GM18907 (cell line): Measurements from ENCODE around the gene C1QL2.

Experiments used
- ATAC-seq: cut with Tn5 transposase; IDR thresholded peaks from one replicate; pipeline ENCODE4 v1.9.1; 2021; ENCODE audit warnings: mild to moderate bottlenecking, moderate library complexity; ENCODE audit not compliant: unreplicated experiment

The C1QL2 gene

DNA sequence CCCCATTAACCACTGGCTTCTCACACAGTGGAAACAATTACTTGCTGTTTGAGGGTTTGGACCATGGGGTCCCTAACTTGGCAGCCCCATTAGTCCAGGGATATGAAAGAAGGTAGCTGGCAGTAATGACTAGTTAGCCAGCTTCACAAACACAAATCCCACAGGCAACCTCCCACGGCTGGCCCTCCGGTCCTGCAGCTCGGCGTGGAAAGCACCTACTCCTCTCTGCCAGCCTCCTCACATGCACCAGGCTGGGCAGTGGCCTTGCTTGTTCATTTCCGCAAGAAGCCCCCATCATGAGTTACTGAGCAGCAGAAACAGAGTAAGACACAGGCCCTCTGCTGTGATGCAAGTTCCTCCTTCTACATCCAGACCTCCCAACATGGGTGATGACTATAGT, 13.7 kb downstream of the C1QL2 start:
- ATAC-seq, result no peak

DNA sequence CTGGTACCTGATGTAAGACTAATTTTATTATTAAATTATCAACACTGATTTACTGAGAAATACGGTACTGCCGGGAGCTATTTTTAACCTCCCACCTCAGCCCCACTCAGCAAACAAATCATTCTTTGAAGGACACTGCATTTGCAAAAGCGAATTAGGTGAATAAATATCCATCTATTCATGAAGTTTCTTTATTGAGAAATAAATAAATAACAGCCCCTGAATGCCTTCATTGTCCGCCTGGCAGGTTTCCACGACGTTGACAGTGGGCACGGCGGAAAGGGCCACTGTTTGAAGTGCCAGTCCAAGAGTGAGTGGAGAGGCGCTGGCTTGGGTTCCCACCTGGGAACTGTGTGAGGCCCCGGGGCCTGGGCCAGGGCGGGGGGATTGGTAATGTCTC, 15.7 kb downstream of the C1QL2 start:
- ATAC-seq, result no peak

GRCh38 chr2:119137502-119137901, 21.0 kb downstream of the C1QL2 start:
- ATAC-seq, result no peak

GRCh38 chr2:119136872-119137271, 21.7 kb downstream of the C1QL2 start:
- no peak for ATAC-seq

DNA sequence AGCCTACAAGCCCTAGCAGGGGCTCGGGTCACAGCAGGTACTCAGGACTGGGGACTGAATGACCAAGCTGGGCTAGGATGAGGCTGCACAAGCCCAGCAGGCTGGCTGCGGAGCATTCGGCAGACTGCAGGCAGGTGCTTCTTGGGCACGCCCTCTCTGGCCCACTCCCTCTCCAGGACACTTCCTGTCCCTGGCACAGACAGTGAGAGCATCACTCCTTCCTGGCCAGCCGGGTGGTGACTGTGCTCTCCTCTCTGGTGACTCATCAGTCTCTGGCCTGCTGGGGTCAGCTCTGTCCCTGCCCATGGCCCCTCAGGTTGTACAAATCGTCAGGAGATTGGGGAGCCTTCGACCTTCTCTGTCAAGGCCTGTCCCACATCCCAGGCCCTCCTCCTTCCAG, 22.5 kb downstream of the C1QL2 start:
- ATAC-seq, result no peak

DNA sequence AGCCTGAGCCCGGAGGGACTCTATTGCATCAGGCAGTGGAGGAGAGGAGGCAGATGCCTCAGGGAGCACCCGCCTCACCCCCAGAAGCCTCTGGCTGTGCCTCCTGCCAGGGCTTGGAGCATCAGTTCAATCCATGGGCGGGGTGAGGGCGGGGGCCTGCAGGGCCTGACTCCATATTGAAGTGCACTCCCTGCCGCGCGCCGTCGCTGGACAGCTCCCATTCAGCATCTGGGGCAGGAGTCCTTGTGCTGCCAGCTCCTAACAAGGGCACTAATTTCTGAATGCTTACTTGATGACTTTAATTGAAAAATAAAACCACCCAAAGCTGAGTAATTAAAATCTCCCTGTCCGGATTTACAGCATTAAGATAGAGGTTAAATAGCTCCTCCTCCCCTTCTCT, 23.8 kb downstream of the C1QL2 start:
- no peak for ATAC-seq

DNA sequence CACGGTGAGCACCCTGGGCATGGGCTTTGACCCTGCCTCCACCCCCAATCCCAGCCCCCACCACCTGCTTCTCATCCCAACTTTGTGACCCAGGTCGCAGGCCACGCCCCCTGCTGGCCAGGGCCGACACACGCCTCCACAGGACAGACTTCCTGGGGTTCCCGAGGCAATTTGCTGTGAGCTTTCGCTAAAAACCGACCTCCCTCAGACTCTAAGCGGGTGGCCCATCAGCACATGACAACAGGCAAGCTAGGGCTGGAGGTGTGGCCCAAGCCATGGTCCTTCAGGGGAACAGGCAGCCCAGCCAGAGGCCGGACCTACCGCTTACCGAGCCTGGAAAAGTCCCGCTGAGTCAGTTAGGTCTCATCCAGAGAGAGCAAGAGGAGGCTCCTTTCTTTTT, 31.9 kb downstream of the C1QL2 start:
- no peak for ATAC-seq

DNA sequence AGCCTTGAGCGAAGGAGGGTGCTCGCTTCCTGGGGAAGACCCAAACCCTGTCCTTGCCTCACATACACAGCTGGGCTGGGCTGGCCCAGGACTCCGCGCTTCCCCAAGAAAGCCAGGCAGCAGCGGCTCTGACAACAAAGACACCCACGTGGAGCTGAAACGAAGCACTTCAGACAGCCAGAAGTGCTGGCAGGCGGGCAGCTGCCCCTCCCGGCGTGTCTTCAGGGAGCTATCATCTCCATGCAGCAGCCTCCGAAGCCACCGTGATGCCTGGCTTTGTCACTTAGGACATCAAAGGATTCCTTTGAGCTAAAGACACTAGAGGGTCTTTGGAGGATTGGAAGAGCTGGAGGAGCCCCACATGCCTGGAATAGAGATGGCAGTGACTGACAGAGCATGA, 35.2 kb downstream of the C1QL2 start:
- ATAC-seq, result no peak

DNA sequence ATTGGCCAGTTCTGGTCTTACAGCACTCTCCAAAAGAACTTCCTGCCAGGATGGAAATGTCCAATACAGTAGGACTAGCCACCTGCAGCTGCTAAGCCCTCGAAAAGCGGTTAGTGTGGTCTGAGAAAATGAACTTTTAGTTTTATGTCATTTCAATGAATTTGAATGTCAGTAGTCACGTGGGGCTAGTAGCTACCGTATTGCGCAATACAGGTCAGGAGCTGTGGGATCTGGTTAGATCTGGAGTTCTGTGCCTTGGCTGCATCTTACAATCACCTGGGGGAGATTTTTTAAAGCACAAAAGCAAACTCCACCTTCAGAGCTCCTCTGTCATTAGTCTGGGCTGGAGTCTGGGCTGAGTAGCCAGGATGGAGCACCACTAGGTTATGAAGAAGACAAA, 35.9 kb downstream of the C1QL2 start:
- ATAC-seq, result no peak

GRCh38 chr2:119119999-119120756, 38.4 kb downstream of the C1QL2 start:
- no peak for ATAC-seq

DNA sequence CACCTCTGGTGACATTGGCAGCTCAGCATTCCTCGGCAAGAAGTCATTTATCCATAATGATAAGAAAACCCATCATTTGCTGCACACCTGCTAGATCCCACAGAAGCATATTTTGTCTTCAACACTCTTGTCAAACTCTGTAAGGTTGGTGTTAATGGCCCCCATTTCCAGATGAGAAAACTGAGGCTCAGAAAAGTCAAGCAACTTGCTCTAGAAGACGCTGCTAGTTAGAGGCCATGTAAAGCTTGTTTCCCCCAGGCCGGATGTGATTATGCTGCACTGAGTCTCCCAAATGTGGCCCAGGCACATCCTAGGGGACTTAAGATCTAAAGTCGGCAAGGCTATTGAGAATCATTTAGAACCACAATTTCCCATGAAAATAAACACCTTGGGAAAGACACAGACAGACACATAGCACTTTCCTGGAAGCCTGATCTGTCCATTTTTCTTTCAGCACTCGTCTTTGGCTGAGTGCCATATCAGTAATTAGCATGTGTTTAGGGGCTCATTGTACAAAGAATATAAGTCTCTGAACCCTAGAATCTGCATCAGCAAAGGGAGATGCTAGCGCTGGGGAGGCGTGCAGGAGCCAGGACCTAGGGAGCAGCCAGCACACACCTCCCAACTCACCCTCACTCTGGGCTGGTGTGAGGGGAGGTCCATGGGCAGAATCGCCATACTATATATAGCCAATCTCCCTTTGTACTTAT, 39.3 kb downstream of the C1QL2 start:
- no peak for ATAC-seq

DNA sequence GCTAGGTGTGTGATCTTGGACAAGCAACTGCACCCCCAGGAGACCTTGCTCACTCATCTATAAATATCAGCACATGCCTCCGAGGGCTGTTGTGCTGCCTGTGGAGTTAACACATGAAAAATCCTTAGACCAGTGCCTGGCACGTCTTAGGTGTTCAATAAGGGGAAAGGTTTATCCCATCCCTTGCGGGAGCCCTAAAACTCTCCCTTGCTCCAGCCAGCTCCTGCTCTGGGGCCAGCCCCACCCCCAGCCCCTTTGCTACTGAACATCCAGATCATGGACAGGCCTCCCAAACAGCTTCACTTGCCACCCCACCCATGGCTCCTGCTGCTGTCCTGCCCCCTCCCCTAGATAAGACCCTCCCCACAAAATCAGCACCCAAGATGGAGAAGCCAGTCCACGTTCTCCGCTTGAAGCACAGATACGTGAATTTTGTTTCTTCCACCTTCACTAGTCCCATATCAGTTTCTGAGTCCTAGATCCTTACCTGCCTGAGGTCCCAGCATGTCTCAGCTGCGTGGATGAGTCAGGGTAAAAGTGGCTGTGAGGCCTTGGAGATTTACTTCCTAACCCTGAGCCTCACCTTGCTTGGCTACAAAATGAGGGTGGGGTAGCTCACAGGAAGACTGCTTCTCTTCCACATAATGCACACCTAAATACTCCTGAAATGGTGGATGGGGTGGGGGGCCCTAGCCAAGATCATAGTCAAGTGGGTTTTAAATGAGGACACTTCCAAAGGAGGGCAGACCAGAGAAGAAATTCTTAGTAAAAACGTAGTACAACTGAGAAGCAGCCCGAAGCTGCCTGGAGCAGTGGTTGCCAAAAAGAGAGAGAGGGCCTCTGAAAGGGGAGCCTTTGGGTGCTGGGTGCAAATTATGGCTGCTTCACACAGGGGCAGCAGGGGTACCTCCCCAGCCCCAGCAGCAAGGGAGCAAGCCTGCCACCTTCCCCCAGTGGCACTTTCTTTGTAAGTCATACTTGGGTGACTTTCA, 40.4 kb downstream of the C1QL2 start:
- no peak for ATAC-seq

DNA sequence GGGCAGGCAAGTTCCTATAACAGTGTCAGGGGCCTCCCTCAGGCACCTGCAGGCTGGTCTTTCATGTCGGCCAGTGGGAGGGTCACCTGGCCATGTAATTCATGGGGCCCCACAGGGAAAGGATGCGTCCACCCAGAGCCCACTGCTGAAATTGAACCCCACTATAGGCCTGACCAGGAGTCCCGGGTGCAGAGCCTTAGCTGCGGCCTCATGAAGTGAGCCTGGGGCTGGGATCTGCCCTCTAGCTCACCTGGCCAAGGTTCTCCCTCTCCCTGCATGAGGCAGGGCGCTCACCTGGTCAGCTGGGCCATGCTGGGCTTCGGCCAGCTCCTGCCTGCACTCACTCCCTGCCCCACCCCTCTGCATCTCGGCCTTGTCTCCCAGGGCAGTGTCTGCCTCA, 41.1 kb downstream of the C1QL2 start:
- no peak for ATAC-seq

GRCh38 chr2:119116411-119117295, 41.9 kb downstream of the C1QL2 start:
- no peak for ATAC-seq

DNA sequence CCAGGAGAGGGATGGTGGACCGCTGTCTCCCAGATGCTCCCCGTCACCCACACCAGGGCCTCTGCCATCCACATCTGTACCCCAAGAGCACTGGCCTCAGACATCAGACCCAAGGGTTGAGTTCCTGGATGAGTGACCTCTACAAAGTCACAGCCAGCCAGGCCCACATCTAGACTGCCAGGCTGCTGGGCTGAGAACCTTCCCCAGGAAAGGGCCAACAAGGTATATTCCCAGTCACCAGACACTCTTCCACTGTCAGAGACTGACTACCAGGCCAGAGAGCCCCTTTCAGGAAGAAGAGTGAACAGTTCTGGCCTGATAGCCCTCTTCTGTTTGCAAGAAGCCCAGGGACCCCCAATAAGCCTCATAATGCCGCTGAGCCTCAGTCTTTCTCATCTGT, 44.3 kb downstream of the C1QL2 start:
- no peak for ATAC-seq

DNA sequence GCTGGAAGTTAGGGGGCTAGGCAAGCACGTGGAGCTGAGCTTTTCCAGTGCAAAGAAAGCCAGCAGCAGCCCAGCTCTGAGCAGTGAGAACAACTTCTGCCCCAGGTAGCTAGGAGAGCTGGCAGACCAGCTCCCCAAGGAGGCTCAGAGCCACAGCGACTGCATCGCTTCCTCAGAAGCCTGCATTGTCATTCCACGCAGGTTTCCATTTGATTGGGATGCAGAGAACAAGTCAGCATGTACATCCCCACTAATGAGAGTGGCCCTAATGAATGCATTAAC, 45.1 kb downstream of the C1QL2 start:
- no peak for ATAC-seq

- ATAC-seq, result no peak
Observed at GRCh38 chr2:119112770-119113488, 45.6 kb downstream of the C1QL2 start.

- ATAC-seq, result no peak
Observed at GRCh38 chr2:119112230-119112629, 46.3 kb downstream of the C1QL2 start.

DNA sequence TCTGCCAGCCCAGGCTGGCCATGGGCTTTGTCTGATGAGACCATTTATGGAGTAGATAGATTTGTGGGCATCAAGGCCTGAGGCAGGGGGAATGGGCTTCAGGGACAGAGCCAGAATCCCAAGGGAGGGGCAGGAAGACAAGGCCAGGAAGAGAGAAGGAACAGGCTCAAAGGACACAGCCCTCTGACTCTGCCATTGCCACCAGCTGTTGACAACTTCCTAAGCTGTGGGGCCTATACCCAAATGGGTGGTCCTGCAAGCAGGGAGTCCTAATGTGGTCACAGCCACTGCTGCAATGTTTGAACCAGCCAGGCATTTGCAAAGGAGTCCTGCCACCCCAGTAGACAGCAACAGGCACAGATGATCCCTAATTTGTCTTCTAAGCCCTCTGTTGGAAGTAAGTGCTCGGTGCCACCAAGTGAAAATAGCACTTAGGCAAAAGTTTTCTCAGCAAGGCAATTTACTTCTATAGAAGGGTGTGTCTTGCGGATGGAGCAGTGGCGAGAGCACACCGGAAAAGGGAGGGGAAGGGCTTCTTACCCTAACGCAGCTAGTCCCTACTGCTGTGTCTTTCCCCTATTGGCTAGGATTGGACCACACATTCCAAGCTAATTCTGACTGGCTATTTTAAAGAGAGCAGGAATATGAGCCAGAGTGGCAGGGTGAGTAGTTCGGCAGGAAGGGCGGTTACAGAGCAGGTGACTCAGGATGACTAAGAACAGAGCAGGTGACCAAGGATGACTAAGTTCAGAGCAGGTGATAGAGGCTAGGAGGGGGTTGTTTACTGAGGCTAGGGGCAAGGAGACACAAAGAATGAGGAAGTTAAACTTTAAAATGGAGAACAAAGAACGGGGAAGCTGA, 47.2 kb downstream of the C1QL2 start:
- no peak for ATAC-seq
